Right lobe of liver (tissue), 4 donors: ENCODE results near the gene MOB2.

Source experiments
- POLR2A ChIP-seq: fragments of 450-650 bp; IDR thresholded peaks from one replicate; pipeline ENCODE4 v1.6.1; 2017; ENCODE audit warnings: antibody characterized with exemption, mild to moderate bottlenecking
- TF ChIP-seq, protein P1 (sequence below), 4 donors: fragments of 200-600 bp in 3 of 4; fragments of 450-650 bp in 1 of 4; IDR thresholded peaks; one replicate each; pipeline versions ENCODE4 v1.5.1 to v1.8.0; 2016 to 2022; ENCODE audit warnings: antibody characterized with exemption in 4 of 4, mild to moderate bottlenecking in 2 of 4
- donor health status: DM: no; HTN: no; CAD: no.
- donor health status: DM: no; HTN: no; CAD: no.
- donor health status: DM: no; HTN: yes; CAD: no.

DNA sequence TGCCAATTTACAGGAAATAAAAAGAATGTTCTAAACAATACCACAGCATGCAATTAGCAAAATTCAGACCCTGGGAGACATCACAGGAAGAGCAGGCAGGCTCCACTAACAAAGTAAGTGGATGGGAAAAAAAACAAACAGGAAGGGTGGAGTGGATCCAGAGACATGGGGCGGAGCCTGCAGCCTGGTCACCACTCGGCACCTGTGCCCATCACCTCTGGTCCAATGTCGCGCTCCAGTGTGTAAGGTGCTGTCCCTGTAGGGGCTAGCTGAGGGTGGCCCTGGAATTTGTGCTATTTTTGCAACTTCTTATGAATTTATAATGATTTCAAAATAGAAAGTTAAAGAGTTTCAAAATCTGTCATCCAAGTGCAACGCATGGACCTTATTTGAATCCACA lies 11.0 kb upstream of the MOB2 start:
- TF ChIP-seq, protein P1, sequence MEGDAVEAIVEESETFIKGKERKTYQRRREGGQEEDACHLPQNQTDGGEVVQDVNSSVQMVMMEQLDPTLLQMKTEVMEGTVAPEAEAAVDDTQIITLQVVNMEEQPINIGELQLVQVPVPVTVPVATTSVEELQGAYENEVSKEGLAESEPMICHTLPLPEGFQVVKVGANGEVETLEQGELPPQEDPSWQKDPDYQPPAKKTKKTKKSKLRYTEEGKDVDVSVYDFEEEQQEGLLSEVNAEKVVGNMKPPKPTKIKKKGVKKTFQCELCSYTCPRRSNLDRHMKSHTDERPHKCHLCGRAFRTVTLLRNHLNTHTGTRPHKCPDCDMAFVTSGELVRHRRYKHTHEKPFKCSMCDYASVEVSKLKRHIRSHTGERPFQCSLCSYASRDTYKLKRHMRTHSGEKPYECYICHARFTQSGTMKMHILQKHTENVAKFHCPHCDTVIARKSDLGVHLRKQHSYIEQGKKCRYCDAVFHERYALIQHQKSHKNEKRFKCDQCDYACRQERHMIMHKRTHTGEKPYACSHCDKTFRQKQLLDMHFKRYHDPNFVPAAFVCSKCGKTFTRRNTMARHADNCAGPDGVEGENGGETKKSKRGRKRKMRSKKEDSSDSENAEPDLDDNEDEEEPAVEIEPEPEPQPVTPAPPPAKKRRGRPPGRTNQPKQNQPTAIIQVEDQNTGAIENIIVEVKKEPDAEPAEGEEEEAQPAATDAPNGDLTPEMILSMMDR (IDR thresholded peaks at IDR 0.05), result no peak
- no peak for TF ChIP-seq POLR2A
